ENCODE results near the gene TUBG2.

DNA sequence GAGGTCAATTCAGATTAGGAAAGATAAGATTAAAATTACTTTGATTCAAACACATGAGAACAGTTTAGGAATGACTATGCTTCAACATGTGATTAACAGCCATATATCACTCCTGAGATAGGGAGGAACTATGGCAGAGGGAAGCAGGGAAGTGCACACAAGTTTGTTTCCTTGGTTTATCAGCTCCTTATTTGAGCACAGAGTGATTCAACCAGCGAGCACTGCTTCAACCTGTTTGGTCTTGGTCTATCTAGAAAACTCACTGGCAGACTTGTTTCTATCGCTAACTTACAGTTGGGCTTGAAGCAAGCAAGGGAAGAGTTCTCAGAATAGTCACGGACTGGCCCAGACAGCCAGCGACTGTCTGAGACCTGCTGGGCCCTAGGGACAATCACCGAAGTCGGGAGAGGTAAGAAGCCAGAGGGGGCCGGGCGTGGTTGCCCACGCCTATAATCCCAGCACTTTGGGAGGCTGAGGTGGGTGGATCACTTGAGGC lies 26.1 kb upstream of the TUBG2 start:
- TF ChIP-seq, protein P1, sequence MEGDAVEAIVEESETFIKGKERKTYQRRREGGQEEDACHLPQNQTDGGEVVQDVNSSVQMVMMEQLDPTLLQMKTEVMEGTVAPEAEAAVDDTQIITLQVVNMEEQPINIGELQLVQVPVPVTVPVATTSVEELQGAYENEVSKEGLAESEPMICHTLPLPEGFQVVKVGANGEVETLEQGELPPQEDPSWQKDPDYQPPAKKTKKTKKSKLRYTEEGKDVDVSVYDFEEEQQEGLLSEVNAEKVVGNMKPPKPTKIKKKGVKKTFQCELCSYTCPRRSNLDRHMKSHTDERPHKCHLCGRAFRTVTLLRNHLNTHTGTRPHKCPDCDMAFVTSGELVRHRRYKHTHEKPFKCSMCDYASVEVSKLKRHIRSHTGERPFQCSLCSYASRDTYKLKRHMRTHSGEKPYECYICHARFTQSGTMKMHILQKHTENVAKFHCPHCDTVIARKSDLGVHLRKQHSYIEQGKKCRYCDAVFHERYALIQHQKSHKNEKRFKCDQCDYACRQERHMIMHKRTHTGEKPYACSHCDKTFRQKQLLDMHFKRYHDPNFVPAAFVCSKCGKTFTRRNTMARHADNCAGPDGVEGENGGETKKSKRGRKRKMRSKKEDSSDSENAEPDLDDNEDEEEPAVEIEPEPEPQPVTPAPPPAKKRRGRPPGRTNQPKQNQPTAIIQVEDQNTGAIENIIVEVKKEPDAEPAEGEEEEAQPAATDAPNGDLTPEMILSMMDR (optimal IDR thresholded peaks at IDR 0.05 in 1 of 3, IDR thresholded peaks at IDR 0.05 in 1 of 3, conservative IDR thresholded peaks at IDR 0.05 in 1 of 3; ENCODE audit: extremely low read depth in 1 of 3, insufficient read depth in 2 of 3, low read length in 3 of 3), result no peak
- no peak for TF ChIP-seq EZH2 (IDR thresholded peaks at IDR 0.05; ENCODE audit: low read length)

Data from keratinocyte (primary cell).